GM19372 (cell line): ENCODE data around the gene APOB.

ENCODE experiments used
- ATAC-seq: cut with Tn5 transposase; IDR thresholded peaks from one replicate; pipeline ENCODE4 v1.9.1; 2021; ENCODE audit warnings: mild to moderate bottlenecking, low read depth, moderate library complexity; ENCODE audit not compliant: unreplicated experiment

Gene APOB

GRCh38 chr2:21043744-21044532 is at the start of gene APOB:
Gene APOB (minus strand): TSS chr2:21044073. CDS start chr2:21043945, 128 bp downstream.
- ATAC-seq = no peak

- no peak for ATAC-seq
Measured at GRCh38 chr2:21092308-21092869, 48.5 kb upstream of the APOB start.

- ATAC-seq = no peak
Measured at GRCh38 chr2:21084401-21084800, 40.5 kb upstream of the APOB start.

GRCh38 chr2:21083482-21083881 is 39.6 kb upstream of the APOB start:
- ATAC-seq = no peak

GRCh38 chr2:21078296-21078695 is 34.4 kb upstream of the APOB start:
- no peak for ATAC-seq

GRCh38 chr2:21072477-21073242 is 28.8 kb upstream of the APOB start:
- no peak for ATAC-seq

- ATAC-seq = no peak
Measured at GRCh38 chr2:21070341-21071257, 26.7 kb upstream of the APOB start.

- ATAC-seq = no peak
Measured at GRCh38 chr2:21069746-21070340, 26.0 kb upstream of the APOB start.

- no peak for ATAC-seq
Measured at GRCh38 chr2:21067859-21068537, 24.1 kb upstream of the APOB start.

GRCh38 chr2:21067125-21067524 is 23.3 kb upstream of the APOB start:
- ATAC-seq = no peak

GRCh38 chr2:21059885-21060610 is 16.2 kb upstream of the APOB start:
- no peak for ATAC-seq

- ATAC-seq = no peak
Measured at GRCh38 chr2:21057097-21057496, 13.2 kb upstream of the APOB start.

GRCh38 chr2:21055879-21056790 is 12.3 kb upstream of the APOB start:
- ATAC-seq = no peak

- no peak for ATAC-seq
Measured at GRCh38 chr2:21055451-21055850, 11.6 kb upstream of the APOB start.

- no peak for ATAC-seq
Measured at GRCh38 chr2:21054011-21054410, 10.1 kb upstream of the APOB start.

GRCh38 chr2:21052044-21052443 is 8.2 kb upstream of the APOB start:
- no peak for ATAC-seq

GRCh38 chr2:21050164-21050563 is 6.3 kb upstream of the APOB start:
- no peak for ATAC-seq
